ENCODE measurements around the gene FOXF2. TPM values are rescaled to one million over a fixed set of nuclear protein-coding genes. Genes with fewer than 3 reads are reported as not detected.
A peak's percentile ranks its signal among the peaks of the same experiment; 100 is the strongest.

Gene FOXF2
- total and polyA plus RNA-seq, 2 experiments from 2014 or later: not detected

GRCh38 chr6:1348675-1349074 is 40.7 kb upstream of the FOXF2 start:
- TF ChIP-seq JUNB (IDR thresholded peaks at IDR 0.05; ENCODE audit: unreplicated experiment) (no peak), CTCF (conservative IDR thresholded peaks at IDR 0.05; ENCODE audit: low read depth in 2 of 2) (no peak), ZNF331 (CRISPR knock-in tag; IDR thresholded peaks at IDR 0.05; ENCODE audit: low read depth) (no peak), ETS1 (IDR thresholded peaks at IDR 0.05) (peak; percentile 45; the same call in 1 of the 2 replicates), POLR2AphosphoS5 (IDR thresholded peaks at IDR 0.05; ENCODE audit: low read depth) (no peak), NANOG (IDR thresholded peaks at IDR 0.05; ENCODE audit: borderline replicate concordance) (peak; percentile 89), EZH2 (IDR thresholded peaks at IDR 0.05; ENCODE audit: low read depth, unreplicated experiment) (no peak), STAT1 (IDR thresholded peaks at IDR 0.05; ENCODE audit: unreplicated experiment) (no peak), CREB1 (CRISPR knock-in tag; IDR thresholded peaks at IDR 0.05; ENCODE audit: low read depth) (peak; percentile 24; the same call in 1 of the 2 replicates), ZNF114 (CRISPR knock-in tag; IDR thresholded peaks at IDR 0.05) (peak; percentile 72; the same call in 1 of the 2 replicates), EZH2phosphoT487 (IDR thresholded peaks at IDR 0.05; ENCODE audit: unreplicated experiment) (no peak)
- TF ChIP-seq, protein P1, sequence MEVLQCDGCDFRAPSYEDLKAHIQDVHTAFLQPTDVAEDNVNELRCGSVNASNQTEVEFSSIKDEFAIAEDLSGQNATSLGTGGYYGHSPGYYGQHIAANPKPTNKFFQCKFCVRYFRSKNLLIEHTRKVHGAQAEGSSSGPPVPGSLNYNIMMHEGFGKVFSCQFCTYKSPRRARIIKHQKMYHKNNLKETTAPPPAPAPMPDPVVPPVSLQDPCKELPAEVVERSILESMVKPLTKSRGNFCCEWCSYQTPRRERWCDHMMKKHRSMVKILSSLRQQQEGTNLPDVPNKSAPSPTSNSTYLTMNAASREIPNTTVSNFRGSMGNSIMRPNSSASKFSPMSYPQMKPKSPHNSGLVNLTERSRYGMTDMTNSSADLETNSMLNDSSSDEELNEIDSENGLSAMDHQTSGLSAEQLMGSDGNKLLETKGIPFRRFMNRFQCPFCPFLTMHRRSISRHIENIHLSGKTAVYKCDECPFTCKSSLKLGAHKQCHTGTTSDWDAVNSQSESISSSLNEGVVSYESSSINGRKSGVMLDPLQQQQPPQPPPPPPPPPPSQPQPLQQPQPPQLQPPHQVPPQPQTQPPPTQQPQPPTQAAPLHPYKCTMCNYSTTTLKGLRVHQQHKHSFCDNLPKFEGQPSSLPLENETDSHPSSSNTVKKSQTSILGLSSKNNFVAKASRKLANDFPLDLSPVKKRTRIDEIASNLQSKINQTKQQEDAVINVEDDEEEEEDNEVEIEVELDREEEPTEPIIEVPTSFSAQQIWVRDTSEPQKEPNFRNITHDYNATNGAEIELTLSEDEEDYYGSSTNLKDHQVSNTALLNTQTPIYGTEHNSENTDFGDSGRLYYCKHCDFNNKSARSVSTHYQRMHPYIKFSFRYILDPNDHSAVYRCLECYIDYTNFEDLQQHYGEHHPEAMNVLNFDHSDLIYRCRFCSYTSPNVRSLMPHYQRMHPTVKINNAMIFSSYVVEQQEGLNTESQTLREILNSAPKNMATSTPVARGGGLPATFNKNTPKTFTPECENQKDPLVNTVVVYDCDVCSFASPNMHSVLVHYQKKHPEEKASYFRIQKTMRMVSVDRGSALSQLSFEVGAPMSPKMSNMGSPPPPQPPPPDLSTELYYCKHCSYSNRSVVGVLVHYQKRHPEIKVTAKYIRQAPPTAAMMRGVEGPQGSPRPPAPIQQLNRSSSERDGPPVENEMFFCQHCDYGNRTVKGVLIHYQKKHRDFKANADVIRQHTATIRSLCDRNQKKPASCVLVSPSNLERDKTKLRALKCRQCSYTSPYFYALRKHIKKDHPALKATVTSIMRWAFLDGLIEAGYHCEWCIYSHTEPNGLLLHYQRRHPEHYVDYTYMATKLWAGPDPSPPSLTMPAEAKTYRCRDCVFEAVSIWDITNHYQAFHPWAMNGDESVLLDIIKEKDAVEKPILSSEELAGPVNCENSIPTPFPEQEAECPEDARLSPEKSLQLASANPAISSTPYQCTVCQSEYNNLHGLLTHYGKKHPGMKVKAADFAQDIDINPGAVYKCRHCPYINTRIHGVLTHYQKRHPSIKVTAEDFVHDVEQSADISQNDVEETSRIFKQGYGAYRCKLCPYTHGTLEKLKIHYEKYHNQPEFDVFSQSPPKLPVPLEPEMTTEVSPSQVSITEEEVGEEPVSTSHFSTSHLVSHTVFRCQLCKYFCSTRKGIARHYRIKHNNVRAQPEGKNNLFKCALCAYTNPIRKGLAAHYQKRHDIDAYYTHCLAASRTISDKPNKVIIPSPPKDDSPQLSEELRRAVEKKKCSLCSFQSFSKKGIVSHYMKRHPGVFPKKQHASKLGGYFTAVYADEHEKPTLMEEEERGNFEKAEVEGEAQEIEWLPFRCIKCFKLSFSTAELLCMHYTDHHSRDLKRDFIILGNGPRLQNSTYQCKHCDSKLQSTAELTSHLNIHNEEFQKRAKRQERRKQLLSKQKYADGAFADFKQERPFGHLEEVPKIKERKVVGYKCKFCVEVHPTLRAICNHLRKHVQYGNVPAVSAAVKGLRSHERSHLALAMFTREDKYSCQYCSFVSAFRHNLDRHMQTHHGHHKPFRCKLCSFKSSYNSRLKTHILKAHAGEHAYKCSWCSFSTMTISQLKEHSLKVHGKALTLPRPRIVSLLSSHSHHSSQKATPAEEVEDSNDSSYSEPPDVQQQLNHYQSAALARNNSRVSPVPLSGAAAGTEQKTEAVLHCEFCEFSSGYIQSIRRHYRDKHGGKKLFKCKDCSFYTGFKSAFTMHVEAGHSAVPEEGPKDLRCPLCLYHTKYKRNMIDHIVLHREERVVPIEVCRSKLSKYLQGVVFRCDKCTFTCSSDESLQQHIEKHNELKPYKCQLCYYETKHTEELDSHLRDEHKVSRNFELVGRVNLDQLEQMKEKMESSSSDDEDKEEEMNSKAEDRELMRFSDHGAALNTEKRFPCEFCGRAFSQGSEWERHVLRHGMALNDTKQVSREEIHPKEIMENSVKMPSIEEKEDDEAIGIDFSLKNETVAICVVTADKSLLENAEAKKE (CRISPR knock-in tag; IDR thresholded peaks at IDR 0.05): peak; percentile 97
- TF ChIP-seq, protein P2, sequence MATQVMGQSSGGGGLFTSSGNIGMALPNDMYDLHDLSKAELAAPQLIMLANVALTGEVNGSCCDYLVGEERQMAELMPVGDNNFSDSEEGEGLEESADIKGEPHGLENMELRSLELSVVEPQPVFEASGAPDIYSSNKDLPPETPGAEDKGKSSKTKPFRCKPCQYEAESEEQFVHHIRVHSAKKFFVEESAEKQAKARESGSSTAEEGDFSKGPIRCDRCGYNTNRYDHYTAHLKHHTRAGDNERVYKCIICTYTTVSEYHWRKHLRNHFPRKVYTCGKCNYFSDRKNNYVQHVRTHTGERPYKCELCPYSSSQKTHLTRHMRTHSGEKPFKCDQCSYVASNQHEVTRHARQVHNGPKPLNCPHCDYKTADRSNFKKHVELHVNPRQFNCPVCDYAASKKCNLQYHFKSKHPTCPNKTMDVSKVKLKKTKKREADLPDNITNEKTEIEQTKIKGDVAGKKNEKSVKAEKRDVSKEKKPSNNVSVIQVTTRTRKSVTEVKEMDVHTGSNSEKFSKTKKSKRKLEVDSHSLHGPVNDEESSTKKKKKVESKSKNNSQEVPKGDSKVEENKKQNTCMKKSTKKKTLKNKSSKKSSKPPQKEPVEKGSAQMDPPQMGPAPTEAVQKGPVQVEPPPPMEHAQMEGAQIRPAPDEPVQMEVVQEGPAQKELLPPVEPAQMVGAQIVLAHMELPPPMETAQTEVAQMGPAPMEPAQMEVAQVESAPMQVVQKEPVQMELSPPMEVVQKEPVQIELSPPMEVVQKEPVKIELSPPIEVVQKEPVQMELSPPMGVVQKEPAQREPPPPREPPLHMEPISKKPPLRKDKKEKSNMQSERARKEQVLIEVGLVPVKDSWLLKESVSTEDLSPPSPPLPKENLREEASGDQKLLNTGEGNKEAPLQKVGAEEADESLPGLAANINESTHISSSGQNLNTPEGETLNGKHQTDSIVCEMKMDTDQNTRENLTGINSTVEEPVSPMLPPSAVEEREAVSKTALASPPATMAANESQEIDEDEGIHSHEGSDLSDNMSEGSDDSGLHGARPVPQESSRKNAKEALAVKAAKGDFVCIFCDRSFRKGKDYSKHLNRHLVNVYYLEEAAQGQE (IDR thresholded peaks at IDR 0.05; ENCODE audit: unreplicated experiment): no peak
- Histone ChIP-seq H3K36me3 (ENCODE audit: insufficient read depth) (0 out of 2 replicates have a peak, but pooled peaks cover 4% of the 10 kb centered on the region), H3F3A (replicated peaks; ENCODE audit: low read depth) (no peaks in the 10 kb centered on the region), H3K79me2 (replicated peaks; ENCODE audit: insufficient read depth) (no peaks in the 10 kb centered on the region), H3K4me1 (ENCODE audit: insufficient read depth) (peaks cover 12% of the 10 kb centered on the region), H3K27ac (ENCODE audit: low read depth) (no peak overlapping the region), H3K9me2 (ENCODE audit: insufficient read depth) (no peaks in the 10 kb centered on the region; the same call in 1 of the 2 replicates), H3K27me3 (ENCODE audit: insufficient read depth) (no peaks in the 10 kb centered on the region), H3K4me3 (no peak overlapping the region), H4K20me1 (replicated peaks; ENCODE audit: insufficient read depth) (no peaks in the 10 kb centered on the region), H3K4me2 (peak overlapping the region; percentile 7), H2AFZ (no peak overlapping the region)
- Mint-ChIP-seq H3K9me3 (peaks cover 54% of the 10 kb centered on the region), H3K27ac (0 out of 2 replicates have a peak overlapping the region, but pooled peaks have one; percentile 41), H3K4me3 (peak overlapping the region; percentile 8; the same call in 1 of the 3 replicates), H3K27me3 (ENCODE audit: insufficient read depth, low read depth, poor library complexity) (peaks cover 7% of the 10 kb centered on the region), H3K4me1 (peaks cover 26% of the 10 kb centered on the region), H3K36me3 (ENCODE audit: low read depth) (peaks cover 52% of the 10 kb centered on the region)
- DNase-seq (ENCODE audit: low spot score): peak; percentile 63
- ATAC-seq: peak; percentile 84

Measured in GM23338 (cell line).